ENCODE measurements around the gene CCRL2.
"Not testable (repeated sequence)": the region's sequence is repeated elsewhere in the genome, so short reads cannot be mapped to it uniquely, and the experiment has no call there.

Gene CCRL2

GRCh38 chr3:46380471-46381221, 26.4 kb upstream of the CCRL2 start:
- no peak for DNase-seq

- DNase-seq: no peak
These were observed 25.4 kb upstream of the CCRL2 start for GRCh38 chr3:46381625-46382024.

- no peak for DNase-seq
These were observed 23.7 kb upstream of the CCRL2 start for GRCh38 chr3:46383211-46383950.

GRCh38 chr3:46383951-46384330, 23.1 kb upstream of the CCRL2 start:
- DNase-seq: no peak

GRCh38 chr3:46386205-46386604, 20.9 kb upstream of the CCRL2 start:
- DNase-seq: no peak

GRCh38 chr3:46388847-46389246, 18.2 kb upstream of the CCRL2 start:
- DNase-seq: not testable (repeated sequence)

- no peak for DNase-seq
These were observed 17.8 kb upstream of the CCRL2 start for GRCh38 chr3:46389306-46389705.

GRCh38 chr3:46391526-46391925, 15.5 kb upstream of the CCRL2 start:
- not testable (repeated sequence) for DNase-seq

- DNase-seq: no peak
These were observed 14.0 kb upstream of the CCRL2 start for GRCh38 chr3:46393011-46393410.

- no peak for DNase-seq
These were observed 13.3 kb upstream of the CCRL2 start for GRCh38 chr3:46393554-46394434.

- no peak for DNase-seq
These were observed 11.8 kb upstream of the CCRL2 start for GRCh38 chr3:46395210-46395661.

- DNase-seq: no peak
These were observed 11.1 kb upstream of the CCRL2 start for GRCh38 chr3:46395766-46396530.

- no peak for DNase-seq
These were observed 9.9 kb upstream of the CCRL2 start for GRCh38 chr3:46397111-46397510.

- no peak for DNase-seq
These were observed 8.7 kb upstream of the CCRL2 start for GRCh38 chr3:46398186-46398955.

- DNase-seq: no peak
These were observed 8.0 kb upstream of the CCRL2 start for GRCh38 chr3:46399098-46399497.

- DNase-seq: no peak
These were observed 7.5 kb upstream of the CCRL2 start for GRCh38 chr3:46399557-46399956.

GRCh38 chr3:46400000-46400734, 6.9 kb upstream of the CCRL2 start:
- DNase-seq: no peak

GRCh38 chr3:46400846-46401245, 6.2 kb upstream of the CCRL2 start:
- no peak for DNase-seq

GRCh38 chr3:46401579-46401978, 5.5 kb upstream of the CCRL2 start:
- no peak for DNase-seq

GRCh38 chr3:46402902-46403301, 4.2 kb upstream of the CCRL2 start:
- DNase-seq: not testable (repeated sequence)

Measured in stimulated activated naive CD4-positive, alpha-beta T cell treated with Interleukin-2 at 50 U/mL for 16 hours (primary cell).